K562 (cell line): Measurements from ENCODE around the gene SVIL. TPM values are rescaled to one million over a fixed set of nuclear protein-coding genes. Genes with fewer than 3 reads are reported as not detected.

Source experiments
- ATAC-seq: fragments of 200-7000 bp; cut with Tn5 transposase; 3 replicates; pipeline ENCODE4 v1.9.1; 2020; ENCODE audit warnings: moderate library complexity
- BruUV-seq: library from RNA; stranded (reverse); fragments of 400-500 nt; replicated peaks from 2 replicates; lab custom pipeline; 2021; lab: Mats Ljungman, UMichigan
- CTCF ChIA-PET: fragments of 300-600 bp; formaldehyde crosslinking; extraction: SDS; loops from one replicate; lab custom pipeline; 2021; ENCODE audit warnings: low intra/inter-chr PET ratio; lab: Yijun Ruan, JAX
- POLR2A ChIA-PET: fragments of 300-600, 350-650 bp; sonication (Branson Sonifier 250); formaldehyde crosslinking; extraction: SDS; loops from one replicate; lab custom pipeline; 2021; ENCODE audit warnings: antibody characterized with exemption, inconsistent platforms; lab: Yijun Ruan, JAX
- DNase-seq, 4 experiments: peaks; one replicate each; pipeline versions ENCODE4 v3.0.0 to v3.0.0-alpha.2; 2011 to 2018; ENCODE audit warnings: low spot score in 3 of 4, mixed read lengths in 3 of 4; ENCODE audit errors: extremely low read depth in 1 of 4
- FAIRE-seq: peaks from 2 replicates; lab custom pipeline; 2011; peaks lifted over from hg19 to GRCh38; lab: Jason Lieb, UNC
- H2AFZ ChIP-seq: 2 replicates; pipeline ENCODE4 v1.6.0; 2011; ENCODE audit warnings: low read depth, low read length, control low read depth, inconsistent platforms
- H3K27ac ChIP-seq: fragments of 200-600 bp; 3 replicates; pipeline ENCODE4 v1.8.0; 2011; ENCODE audit warnings: low read depth, mild to moderate bottlenecking, control low read depth, inconsistent platforms, low read length, moderate library complexity, mixed read lengths; ENCODE audit errors: extremely low read depth
- H3K27me3 ChIP-seq, 2 experiments: fragments of 300-600 bp in 1 of 2; 2 replicates in 1 of 2; 3 replicates in 1 of 2; pipeline versions ENCODE4 v1.6.0 to v1.8.0; 2011; ENCODE audit warnings: inconsistent platforms in 2 of 2, low read length in 2 of 2, mild to moderate bottlenecking in 1 of 2, mixed read lengths in 1 of 2, moderate library complexity in 1 of 2; ENCODE audit not compliant: control insufficient read depth in 2 of 2, insufficient read depth in 2 of 2
- H3K36me3 ChIP-seq: fragments of 300-600 bp; 3 replicates; pipeline ENCODE4 v1.8.0; 2011; ENCODE audit warnings: mild to moderate bottlenecking, low read length, inconsistent platforms; ENCODE audit not compliant: control insufficient read depth, insufficient read depth
- H3K4me1 ChIP-seq, 2 experiments: fragments of 200-600 bp in 1 of 2; replicated peaks in 1 of 2; 2 replicates in 1 of 2; 3 replicates in 1 of 2; pipeline versions ENCODE4 v1.5.1 to v1.8.0; 2011; ENCODE audit warnings: inconsistent platforms in 2 of 2, low read length in 2 of 2, mild to moderate bottlenecking in 1 of 2, mixed read lengths in 1 of 2, moderate library complexity in 1 of 2; ENCODE audit not compliant: control insufficient read depth in 2 of 2, insufficient read depth in 2 of 2
- H3K4me2 ChIP-seq: 2 replicates; pipeline ENCODE4 v1.6.1; 2011; ENCODE audit warnings: low read length, control low read depth, inconsistent platforms, mixed read lengths; ENCODE audit not compliant: insufficient read depth
- H3K4me3 ChIP-seq: fragments of 200-600 bp; sonication (generic), shearing (Covaris generic); 2 replicates; pipeline ENCODE4 v1.5.1; 2016; ENCODE audit warnings: control low read depth, inconsistent platforms
- H3K79me2 ChIP-seq: fragments of 200-600 bp; 3 replicates; pipeline ENCODE4 v1.8.0; 2011; ENCODE audit warnings: low read length, inconsistent platforms; ENCODE audit not compliant: control insufficient read depth, insufficient read depth
- H3K9ac ChIP-seq, 2 experiments: 2 replicates each; pipeline versions ENCODE4 v1.6.0 to v1.6.1; 2011; ENCODE audit warnings: low read depth in 2 of 2, low read length in 2 of 2, control low read depth in 1 of 2, inconsistent platforms in 1 of 2, mild to moderate bottlenecking in 1 of 2, mixed read lengths in 1 of 2; ENCODE audit not compliant: insufficient read depth in 1 of 2
- H3K9me1 ChIP-seq: one replicate; pipeline ENCODE4 v1.6.0; 2011; ENCODE audit warnings: inconsistent platforms, mild to moderate bottlenecking, low read length, moderate library complexity; ENCODE audit not compliant: control insufficient read depth, insufficient read depth
- H3K9me3 ChIP-seq: replicated peaks from 2 replicates; pipeline ENCODE4 v1.5.1; 2011; ENCODE audit warnings: low read depth, low read length, inconsistent platforms; ENCODE audit not compliant: control insufficient read depth, insufficient read depth
- H4K20me1 ChIP-seq: replicated peaks from 2 replicates; pipeline ENCODE4 v1.6.1; 2011; ENCODE audit warnings: low read length, inconsistent platforms, mixed read lengths; ENCODE audit not compliant: control insufficient read depth, insufficient read depth
- ARHGAP35 ChIP-seq: fragments of 450-650 bp; IDR thresholded peaks from 2 replicates; pipeline ENCODE4 v1.6.1; 2018; ENCODE audit not compliant: partially characterized antibody
- DPF2 ChIP-seq: fragments of 450-650 bp; IDR thresholded peaks from 2 replicates; pipeline ENCODE4 v1.6.1; 2016
- ESRRA ChIP-seq: fragments of 450-650 bp; IDR thresholded peaks from 2 replicates; pipeline ENCODE4 v1.6.1; 2014; ENCODE audit warnings: low read depth, mild to moderate bottlenecking, moderate library complexity, borderline replicate concordance
- HNRNPUL1 ChIP-seq: fragments of 200-400 bp; formaldehyde crosslinking; IDR thresholded peaks from 2 replicates; pipeline ENCODE4 v1.6.1; 2017; ENCODE audit warnings: low read length
- PCBP2 ChIP-seq: fragments of 200-400 bp; formaldehyde crosslinking; IDR thresholded peaks from 2 replicates; pipeline ENCODE4 v1.6.1; 2018; ENCODE audit warnings: low read length, low read depth, mild to moderate bottlenecking, moderate library complexity; ENCODE audit not compliant: poor library complexity, severe bottlenecking
- POLR2G ChIP-seq: fragments of 200-400 bp; formaldehyde crosslinking; IDR thresholded peaks from 2 replicates; pipeline ENCODE4 v1.6.1; 2017; ENCODE audit warnings: low read depth, mild to moderate bottlenecking, antibody characterized with exemption, low read length, moderate library complexity
- TEAD1 ChIP-seq, 2 experiments: fragments of 450-650 bp in 1 of 2; sonication (generic) in 1 of 2; formaldehyde crosslinking; IDR thresholded peaks; 2 replicates each; pipeline versions ENCODE4 v1.4.0 to v1.8.0; 2020 to 2022; ENCODE audit warnings: mild to moderate bottlenecking in 2 of 2, missing genetic modification reagents in 1 of 2
- TRIM28 ChIP-seq: fragments of 450-650 bp; IDR thresholded peaks from 2 replicates; pipeline ENCODE4 v1.6.1; 2017
- XRCC5 ChIP-seq: fragments of 200-400 bp; formaldehyde crosslinking; IDR thresholded peaks from 2 replicates; pipeline ENCODE4 v1.6.1; 2017; ENCODE audit warnings: low read depth, mild to moderate bottlenecking, low read length
- ZBTB9 ChIP-seq: fragments of 450-650 bp; formaldehyde crosslinking; IDR thresholded peaks from 2 replicates; pipeline ENCODE4 v1.4.0; 2020; ENCODE audit warnings: mild to moderate bottlenecking, moderate library complexity
- ZNF592 ChIP-seq: fragments of 450-650 bp; IDR thresholded peaks from 2 replicates; pipeline ENCODE4 v1.6.1; 2017; ENCODE audit warnings: antibody characterized with exemption, mild to moderate bottlenecking
- ZNF785 ChIP-seq: fragments of 250-450 bp; sonication (Bioruptor Pico); IDR thresholded peaks from 2 replicates; pipeline ENCODE4 v1.4.0; 2020; ENCODE audit warnings: mild to moderate bottlenecking
- WGBS: fragments of 100-300 bp; shearing (Covaris generic); methylation state at CpG from one replicate; pipeline ENCODE4 v1.1.6; 2016; ENCODE audit warnings: low coverage, mixed read lengths; ENCODE audit not compliant: insufficient coverage; ENCODE audit errors: missing lambda C conversion rate; 5-methylcytosine and 5-hydroxymethylcytosine counted together
- in situ Hi-C: fragments of 300-500 bp; cut with MboI; formaldehyde crosslinking; loops from 4 replicates; pipeline ENCODE4 v1.15.0; 2018; ENCODE audit warnings: inconsistent platforms, mixed read lengths
- intact Hi-C: fragments of 100-400 bp; cut with micrococcal nuclease; formaldehyde crosslinking; loops from 2 replicates; pipeline ENCODE4 v1.14.2; 2022
- polyA plus RNA-seq, 8 experiments: library from polyadenylated mRNA; depleted of rRNA in 4 of 8; stranded (reverse) in 5 of 8; unstranded in 3 of 8; fragments of >200 nt; fragmentation: Nextera tagmentation in 2 of 8; fragmentation: Illumina TruSeq in 1 of 8; extraction: Ambion mirVana in 2 of 8; extraction: Trizol in 1 of 8; gene quantifications; 2 replicates each; pipeline versions ENCODE4 v1.2.1 to v1.2.3, GENCODE V29; 2011 to 2014; ENCODE audit warnings: inconsistent platforms in 1 of 8, missing spikeins in 1 of 8
- total RNA-seq, 7 experiments: library from RNA; depleted of rRNA in 6 of 7; stranded (reverse); fragments of >200 nt in 6 of 7; fragmentation: Illumina TruSeq in 2 of 7; extraction: Trizol in 2 of 7; gene quantifications; 2 replicates each; pipeline versions ENCODE4 v1.2.1 to v1.2.3, GENCODE V29; 2011 to 2021; ENCODE audit warnings: low replicate concordance in 1 of 7
- TF ChIP-seq, protein P1 (sequence below): IDR thresholded peaks from 2 replicates; pipeline ENCODE4 v1.6.1; 2012; ENCODE audit warnings: low read depth, low read length, improper control_type of control experiment, borderline replicate concordance
- TF ChIP-seq, protein P2 (sequence below): fragments of 250-450 bp; sonication (Bioruptor Pico); IDR thresholded peaks from 2 replicates; pipeline ENCODE4 v1.5.0; 2021
- TF ChIP-seq, protein P3 (sequence below): fragments of 250-450 bp; sonication (Bioruptor Pico); IDR thresholded peaks from 2 replicates; pipeline ENCODE4 v1.8.0; 2021; ENCODE audit warnings: moderate library complexity, mild to moderate bottlenecking, inconsistent platforms

The SVIL gene
- total and polyA plus RNA-seq, 9 of the 15 experiments (the other 6 are each of a cell fraction or from before 2014, with no cell fraction given) = under 0.01 to 0.18 (median 0.05) TPM; not detected in 3

- BruUV-seq = no TSS peak
- intact Hi-C loops (no loop called here), in situ Hi-C loops (no loop called here)
- ChIA-PET POLR2A (no interaction called here), CTCF (no interaction called here)
- ATAC-seq = no peak
- H3K9me1 ChIP-seq = no peaks in the 10 kb centered on the region
- no peak for DNase-seq
- 39% methylated on average over 3 of the region's 4 CpGs for WGBS
- no peak overlapping the region for H3K4me3 ChIP-seq
- FAIRE-seq = no peak
- H2AFZ ChIP-seq = no peak overlapping the region
- no peak overlapping the region for H3K9ac ChIP-seq
- H3K27me3 ChIP-seq = no peaks in the 10 kb centered on the region
- H3K79me2 ChIP-seq = no peaks in the 10 kb centered on the region
- H3K4me2 ChIP-seq = no peak overlapping the region
- H3K36me3 ChIP-seq = no peaks in the 10 kb centered on the region
- no peaks in the 10 kb centered on the region for H3K9me3 ChIP-seq
- H4K20me1 ChIP-seq = peaks cover 5% of the 10 kb centered on the region
- 0 out of 5 replicates have a peak, but pooled peaks cover 0 to 3% of the 10 kb centered on the region in 2 experiments for H3K4me1 ChIP-seq
- no peak overlapping the region for H3K27ac ChIP-seq
- TF ChIP-seq ZNF785 = no peak
- no peak for TF ChIP-seq XRCC5
- no peak for TF ChIP-seq PCBP2
- no peak for TF ChIP-seq ZBTB9 (CRISPR knock-in tag)
- TF ChIP-seq TRIM28 = no peak
- TF ChIP-seq, protein P1, sequence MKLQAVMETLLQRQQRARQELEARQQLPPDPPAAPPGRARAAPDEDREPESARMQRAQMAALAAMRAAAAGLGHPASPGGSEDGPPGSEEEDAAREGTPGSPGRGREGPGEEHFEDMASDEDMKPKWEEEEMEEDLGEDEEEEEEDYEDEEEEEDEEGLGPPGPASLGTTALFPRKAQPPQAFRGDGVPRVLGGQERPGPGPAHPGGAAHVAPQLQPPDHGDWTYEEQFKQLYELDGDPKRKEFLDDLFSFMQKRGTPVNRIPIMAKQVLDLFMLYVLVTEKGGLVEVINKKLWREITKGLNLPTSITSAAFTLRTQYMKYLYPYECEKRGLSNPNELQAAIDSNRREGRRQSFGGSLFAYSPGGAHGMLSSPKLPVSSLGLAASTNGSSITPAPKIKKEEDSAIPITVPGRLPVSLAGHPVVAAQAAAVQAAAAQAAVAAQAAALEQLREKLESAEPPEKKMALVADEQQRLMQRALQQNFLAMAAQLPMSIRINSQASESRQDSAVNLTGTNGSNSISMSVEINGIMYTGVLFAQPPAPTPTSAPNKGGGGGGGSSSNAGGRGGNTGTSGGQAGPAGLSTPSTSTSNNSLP = no peak
- no peak for TF ChIP-seq ESRRA
- TF ChIP-seq HNRNPUL1 = no peak
- no peak for TF ChIP-seq ARHGAP35
- no peak for TF ChIP-seq POLR2G
- TF ChIP-seq TEAD1 (CRISPR knock-in tag; IDR thresholded peaks at IDR 0.05) = no peak
- no peak for TF ChIP-seq ZNF592
- no peak for TF ChIP-seq DPF2
- TF ChIP-seq, protein P2, sequence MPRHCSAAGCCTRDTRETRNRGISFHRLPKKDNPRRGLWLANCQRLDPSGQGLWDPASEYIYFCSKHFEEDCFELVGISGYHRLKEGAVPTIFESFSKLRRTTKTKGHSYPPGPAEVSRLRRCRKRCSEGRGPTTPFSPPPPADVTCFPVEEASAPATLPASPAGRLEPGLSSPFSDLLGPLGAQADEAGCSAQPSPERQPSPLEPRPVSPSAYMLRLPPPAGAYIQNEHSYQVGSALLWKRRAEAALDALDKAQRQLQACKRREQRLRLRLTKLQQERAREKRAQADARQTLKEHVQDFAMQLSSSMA (CRISPR knock-in tag) = no peak
- TF ChIP-seq, protein P3, sequence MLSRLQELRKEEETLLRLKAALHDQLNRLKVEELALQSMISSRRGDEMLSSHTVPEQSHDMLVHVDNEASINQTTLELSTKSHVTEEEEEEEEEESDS (CRISPR knock-in tag) = no peak
Measured at GRCh38 chr10:29451946-29452345, 182.8 kb downstream of the SVIL start.
